Medulla oblongata (tissue), 1 donor: ENCODE measurements around the gene CALU.

ENCODE experiments used
- DNase-seq: peaks from one replicate; pipeline ENCODE4 v3.0.0-alpha.2; 2015; ENCODE audit errors: extremely low spot score

The CALU gene

GRCh38 chr7:128785738-128786137 is 46.6 kb downstream of the CALU start:
- no peak for DNase-seq

DNA sequence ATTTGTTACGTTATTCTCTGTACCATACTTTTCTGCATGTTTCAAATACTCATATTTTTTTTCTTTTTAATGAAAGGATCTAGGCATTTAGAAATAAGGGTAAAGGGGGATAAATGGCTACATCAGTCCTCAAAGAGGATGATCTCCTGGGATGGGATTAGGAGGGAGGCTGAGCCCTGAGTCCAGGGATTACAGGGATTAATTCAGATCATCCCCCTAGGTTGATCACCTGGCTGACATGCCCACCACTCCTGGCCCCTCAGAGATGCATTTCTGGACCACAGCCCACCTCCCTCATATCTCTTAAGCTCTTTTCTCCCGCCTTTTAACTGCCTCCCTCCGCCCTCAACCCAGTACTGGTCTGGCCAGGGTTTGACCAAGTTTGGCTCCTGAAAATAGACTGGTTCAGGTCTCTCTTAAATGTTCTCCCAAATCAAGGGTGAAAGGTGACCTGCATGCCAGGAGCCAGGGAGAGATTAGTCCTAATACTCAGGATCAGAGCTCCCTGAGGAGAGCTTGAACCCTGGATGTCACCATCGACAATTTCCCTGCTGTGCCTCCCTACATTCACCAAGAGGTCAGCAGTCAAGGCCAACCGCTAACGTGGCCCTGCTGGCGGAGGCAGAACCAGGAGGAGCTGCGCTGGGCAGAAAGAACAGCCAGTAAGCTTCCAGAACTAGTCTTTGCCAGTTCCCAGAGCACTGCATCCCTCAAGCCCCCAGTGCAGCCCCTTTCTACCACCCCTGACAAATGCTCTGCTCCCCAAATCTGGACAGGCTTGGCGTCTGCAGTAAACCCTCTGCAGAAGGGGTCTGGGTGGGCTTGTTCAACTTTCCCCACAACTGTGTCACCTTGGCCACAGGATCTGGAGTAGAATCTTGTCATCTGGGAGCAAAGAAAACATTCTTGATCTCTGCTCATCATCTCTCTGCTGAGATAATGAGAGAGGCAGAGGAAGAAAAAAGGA is 49.6 kb downstream of the CALU start:
- DNase-seq = no peak

- DNase-seq = no peak
Observed at GRCh38 chr7:128790315-128791041, 51.3 kb downstream of the CALU start.

DNA sequence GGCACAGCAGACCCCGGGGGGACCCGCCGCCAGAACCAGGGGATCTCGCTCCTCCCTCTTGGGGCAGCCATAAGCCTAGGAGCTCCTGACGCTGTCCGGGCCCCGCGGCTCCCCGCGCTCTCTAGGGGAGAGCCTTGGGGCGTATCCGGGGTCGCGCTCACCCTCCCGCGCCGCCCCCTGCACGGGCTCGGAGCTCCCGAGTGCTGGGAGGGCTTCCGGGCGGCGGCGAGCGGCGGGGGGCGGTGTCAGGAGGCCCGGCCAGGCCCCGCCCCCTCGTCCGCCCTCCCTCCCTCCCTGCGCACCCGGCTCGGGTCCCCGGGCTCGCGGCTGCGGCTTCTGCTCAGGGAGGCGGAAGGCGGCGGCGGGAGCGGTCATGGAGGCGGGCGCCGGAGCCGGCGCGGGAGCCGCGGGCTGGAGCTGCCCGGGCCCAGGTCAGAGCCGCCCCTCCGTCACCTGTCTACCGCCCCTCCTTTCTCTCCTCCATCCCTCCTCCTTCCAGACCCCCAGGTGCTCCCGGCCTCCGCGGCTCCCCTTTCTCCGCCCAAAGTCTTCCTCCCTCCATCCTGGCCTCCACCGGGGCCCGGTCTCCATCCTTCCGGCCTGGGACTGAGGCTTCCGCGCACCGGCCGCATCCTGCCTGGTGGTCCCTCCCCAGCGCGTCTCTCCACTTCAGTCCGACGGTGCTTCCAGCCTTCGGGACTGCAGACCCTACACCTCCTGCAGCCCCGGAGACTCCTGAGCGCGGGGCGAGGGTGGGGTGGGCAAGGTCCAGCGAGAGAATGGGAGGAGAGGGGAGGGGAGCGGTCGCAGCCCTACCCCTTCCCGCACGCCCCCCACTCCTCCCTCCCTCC is 52.2 kb downstream of the CALU start, which contains the start of gene CCDC136:
Gene CCDC136 (plus strand): TSS at position 848 of the 851 bp plus-strand sequence. CDS start 444 bp downstream, outside the sequence.
- DNase-seq = peak; percentile 51

- no peak for DNase-seq
Observed at GRCh38 chr7:128791972-128792327, 52.8 kb downstream of the CALU start.

GRCh38 chr7:128792471-128793180 is 53.5 kb downstream of the CALU start:
- DNase-seq = peak; percentile 57

GRCh38 chr7:128793181-128793547 is 54.0 kb downstream of the CALU start:
- no peak for DNase-seq

GRCh38 chr7:128794020-128794419 is 54.9 kb downstream of the CALU start:
- DNase-seq = no peak

- DNase-seq = no peak
Observed at GRCh38 chr7:128794436-128794835, 55.3 kb downstream of the CALU start.

GRCh38 chr7:128795129-128795528 is 56.0 kb downstream of the CALU start:
- DNase-seq = no peak

DNA sequence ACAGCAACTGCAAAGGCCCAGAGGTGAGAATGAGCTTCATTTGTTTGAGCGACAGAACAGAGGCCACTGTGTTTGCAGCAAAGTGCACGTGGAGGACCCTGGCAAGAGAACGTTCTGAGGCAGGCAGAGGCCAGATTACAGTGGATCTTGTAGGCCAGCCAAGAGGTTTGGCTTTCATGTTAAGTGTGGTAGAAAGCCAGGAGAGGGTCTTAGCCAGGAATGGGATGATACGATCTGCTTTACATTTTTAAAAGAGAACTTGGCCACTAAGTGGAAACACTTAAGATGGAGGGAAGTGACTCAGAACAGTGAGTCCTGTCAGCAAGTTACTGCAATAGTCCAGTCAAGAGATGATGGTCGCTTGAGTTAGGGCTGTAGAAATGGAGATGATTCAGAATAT is 57.2 kb downstream of the CALU start:
- no peak for DNase-seq

GRCh38 chr7:128799451-128799850 is 60.3 kb downstream of the CALU start:
- DNase-seq = no peak

- DNase-seq = no peak
Observed at GRCh38 chr7:128800567-128800966, 61.4 kb downstream of the CALU start.

GRCh38 chr7:128801003-128801402 is 61.8 kb downstream of the CALU start:
- no peak for DNase-seq

DNA sequence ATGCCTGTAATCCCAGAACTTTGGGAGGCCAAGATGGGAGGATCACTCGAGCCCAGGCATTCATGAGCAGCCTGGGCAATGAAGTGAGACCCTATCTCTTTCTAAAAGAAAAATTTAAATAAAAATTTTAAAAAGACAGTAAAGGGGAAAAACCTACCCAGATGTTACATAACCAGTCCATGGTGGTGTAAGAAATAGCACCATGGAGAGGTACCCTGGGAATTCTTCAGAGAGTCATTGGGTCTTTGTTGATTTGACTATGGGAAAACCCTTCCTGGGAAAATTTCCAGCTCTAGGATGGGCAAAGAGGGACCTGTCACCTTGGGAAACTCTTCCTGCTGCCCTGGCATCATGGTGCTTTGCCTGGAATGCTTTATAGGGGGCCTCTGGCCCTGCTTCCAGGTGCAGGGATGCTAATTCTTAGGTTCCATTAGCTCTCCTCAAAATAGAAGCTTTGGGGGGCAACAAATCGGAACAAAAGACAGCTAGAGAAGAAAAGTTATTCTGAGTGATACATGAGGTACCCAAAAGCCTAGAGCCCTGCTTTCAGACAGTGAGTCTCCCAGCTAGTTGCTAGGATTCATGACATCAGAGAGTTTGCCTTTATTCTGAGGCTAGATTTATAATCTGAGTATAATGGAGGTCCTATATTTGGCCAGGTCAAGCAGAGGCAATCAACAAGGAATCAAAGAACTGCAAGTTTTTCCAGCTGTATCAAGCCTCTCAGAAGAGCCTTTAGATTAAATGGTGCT is 62.7 kb downstream of the CALU start:
- peak; percentile 27 for DNase-seq

DNA sequence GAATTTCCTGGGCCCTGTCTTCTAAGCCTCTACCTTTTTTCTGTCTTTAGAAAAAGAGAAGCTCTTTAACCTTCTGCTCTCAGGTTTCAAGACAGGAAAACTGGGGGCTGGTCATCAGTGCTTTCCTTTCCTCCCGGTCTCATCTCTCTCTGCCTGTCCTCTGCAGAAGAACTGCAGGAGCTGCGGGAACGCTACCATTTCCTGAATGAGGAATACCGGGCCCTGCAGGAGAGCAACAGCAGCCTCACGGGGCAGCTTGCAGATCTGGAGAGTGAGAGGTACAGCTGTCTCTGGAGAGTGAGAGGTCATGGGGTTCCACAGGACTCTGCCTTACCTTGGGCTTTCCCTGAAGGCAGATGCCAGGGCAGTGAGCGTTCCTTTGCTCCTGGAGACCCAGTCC is 65.3 kb downstream of the CALU start:
- DNase-seq = no peak

GRCh38 chr7:128805225-128805624 is 66.1 kb downstream of the CALU start:
- no peak for DNase-seq

- no peak for DNase-seq
Observed at GRCh38 chr7:128807191-128807590, 68.0 kb downstream of the CALU start.

- no peak for DNase-seq
Observed at GRCh38 chr7:128809363-128809762, 70.2 kb downstream of the CALU start.

GRCh38 chr7:128810473-128810872 is 71.3 kb downstream of the CALU start:
- no peak for DNase-seq

DNA sequence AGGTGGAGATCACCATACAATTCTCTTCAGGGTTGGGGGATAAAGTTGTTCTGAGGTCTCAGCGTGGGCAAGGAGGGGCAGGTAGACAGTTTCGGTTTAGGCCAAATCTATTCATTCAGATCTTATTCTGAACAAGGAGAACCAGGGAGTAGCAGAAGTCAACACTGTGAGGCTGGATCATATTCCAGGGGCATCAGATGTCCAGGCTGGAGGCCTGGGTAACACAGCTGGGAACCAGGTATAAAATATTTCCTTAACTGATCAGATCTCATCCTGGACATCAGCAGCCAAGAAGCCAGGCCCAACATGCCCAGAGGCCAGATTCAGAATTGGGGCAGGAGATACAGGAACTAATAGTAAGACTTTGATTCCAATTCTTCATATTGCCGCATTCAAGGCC is 71.8 kb downstream of the CALU start:
- DNase-seq = no peak
